Cardiac muscle cell (in vitro differentiated cells and primary cell): ENCODE data around the gene NKIRAS1. TPM values are rescaled to one million over a fixed set of nuclear protein-coding genes. Genes with fewer than 3 reads are reported as not detected.
"Not testable (repeated sequence)": the region's sequence is repeated elsewhere in the genome, so short reads cannot be mapped to it uniquely, and the experiment has no call there.

Source experiments
- DNase-seq, 2 donors: peaks; one replicate each; pipeline versions ENCODE4 v3.0.0 to v3.0.0-alpha.2; 2010 to 2017; ENCODE audit warnings: low read depth in 1 of 2, low spot score in 1 of 2
- H3K27ac ChIP-seq: fragments of 200-600 bp; sonication (generic); 2 replicates; pipeline ENCODE4 v1.5.1; 2016
- H3K27me3 ChIP-seq: fragments of 200-600 bp; sonication (generic); 2 replicates; pipeline ENCODE4 v1.6.0; 2016; ENCODE audit warnings: control low read depth
- H3K36me3 ChIP-seq: fragments of 200-600 bp; sonication (generic); 2 replicates; pipeline ENCODE4 v1.5.1; 2016; ENCODE audit warnings: control low read depth
- H3K4me1 ChIP-seq: fragments of 200-600 bp; sonication (generic); 2 replicates; pipeline ENCODE4 v1.8.1; 2017; ENCODE audit warnings: low read depth, mild to moderate bottlenecking, mixed run types
- H3K4me3 ChIP-seq: fragments of 200-600 bp; sonication (generic); 2 replicates; pipeline ENCODE4 v1.5.1; 2016; ENCODE audit warnings: mild to moderate bottlenecking
- H3K9me3 ChIP-seq: fragments of 200-600 bp; sonication (generic); 2 replicates; pipeline ENCODE4 v1.5.1; 2017; ENCODE audit warnings: low read depth, mild to moderate bottlenecking, control low read depth
- polyA plus RNA-seq: library from polyadenylated mRNA; unstranded; fragments of >200 nt; fragmentation: Nextera tagmentation; extraction: Ambion mirVana; gene quantifications from 2 replicates; pipeline ENCODE4 v1.2.1, GENCODE V29; 2016
- total RNA-seq: library from RNA; depleted of rRNA; stranded (reverse); fragments of >200 nt; gene quantifications from 2 replicates; pipeline ENCODE4 v1.2.3, GENCODE V29; 2016
- TF ChIP-seq, protein P1 (sequence below): IDR thresholded peaks from 2 replicates; pipeline ENCODE4 v1.5.1; 2012; ENCODE audit warnings: low read depth, mild to moderate bottlenecking, low read length

Gene NKIRAS1
- total and polyA plus RNA-seq, 2 experiments from 2014 or later = 20.2 to 28.0 TPM

DNA sequence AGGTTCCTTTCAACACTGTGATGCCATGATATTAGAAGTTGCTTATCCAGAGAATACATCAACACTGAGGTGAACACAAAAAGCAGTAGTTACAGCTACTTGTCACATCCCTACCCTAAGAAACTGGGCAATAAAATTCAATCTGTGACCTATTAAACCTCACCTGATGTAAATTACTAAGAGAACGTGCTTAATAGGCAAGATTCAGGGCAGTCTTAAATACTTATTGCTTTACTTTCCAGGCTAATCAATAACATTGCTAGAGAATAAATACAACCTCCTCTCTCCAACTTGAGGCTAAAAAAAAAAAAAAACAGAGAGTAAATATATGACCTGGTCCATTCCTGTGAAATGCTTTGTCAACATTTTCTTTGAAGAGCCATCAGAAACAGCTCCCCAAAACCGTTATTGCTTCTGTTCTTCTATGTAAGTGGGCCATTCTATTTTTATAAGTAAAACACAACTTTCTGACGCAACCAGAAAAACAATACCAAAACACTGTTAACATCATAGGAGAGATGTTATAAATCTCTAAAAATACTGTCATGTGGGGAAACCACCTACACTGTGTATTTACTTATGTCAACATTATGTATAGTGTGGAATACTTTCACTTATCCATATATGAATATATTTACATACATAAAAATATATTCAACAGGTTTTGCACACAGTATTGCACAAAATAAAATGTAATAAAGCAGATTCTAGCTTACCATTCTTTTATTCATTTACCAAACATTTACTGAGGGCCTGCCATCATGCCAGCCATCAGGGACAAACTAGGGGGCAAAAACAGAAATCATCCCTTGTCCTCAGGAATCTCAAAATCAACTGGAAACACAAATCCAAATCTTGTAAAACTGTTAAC is 2.7 kb downstream of the NKIRAS1 start:
- Histone ChIP-seq H3K27ac (no peak overlapping the region), H3K27me3 (no peaks in the 10 kb centered on the region), H3K9me3 (no peaks in the 10 kb centered on the region), H3K4me1 (peaks cover 10% of the 10 kb centered on the region), H3K36me3 (peaks cover 15% of the 10 kb centered on the region), H3K4me3 (no peak overlapping the region)
- DNase-seq = no peak
- TF ChIP-seq, protein P1, sequence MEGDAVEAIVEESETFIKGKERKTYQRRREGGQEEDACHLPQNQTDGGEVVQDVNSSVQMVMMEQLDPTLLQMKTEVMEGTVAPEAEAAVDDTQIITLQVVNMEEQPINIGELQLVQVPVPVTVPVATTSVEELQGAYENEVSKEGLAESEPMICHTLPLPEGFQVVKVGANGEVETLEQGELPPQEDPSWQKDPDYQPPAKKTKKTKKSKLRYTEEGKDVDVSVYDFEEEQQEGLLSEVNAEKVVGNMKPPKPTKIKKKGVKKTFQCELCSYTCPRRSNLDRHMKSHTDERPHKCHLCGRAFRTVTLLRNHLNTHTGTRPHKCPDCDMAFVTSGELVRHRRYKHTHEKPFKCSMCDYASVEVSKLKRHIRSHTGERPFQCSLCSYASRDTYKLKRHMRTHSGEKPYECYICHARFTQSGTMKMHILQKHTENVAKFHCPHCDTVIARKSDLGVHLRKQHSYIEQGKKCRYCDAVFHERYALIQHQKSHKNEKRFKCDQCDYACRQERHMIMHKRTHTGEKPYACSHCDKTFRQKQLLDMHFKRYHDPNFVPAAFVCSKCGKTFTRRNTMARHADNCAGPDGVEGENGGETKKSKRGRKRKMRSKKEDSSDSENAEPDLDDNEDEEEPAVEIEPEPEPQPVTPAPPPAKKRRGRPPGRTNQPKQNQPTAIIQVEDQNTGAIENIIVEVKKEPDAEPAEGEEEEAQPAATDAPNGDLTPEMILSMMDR = no peak

- TF ChIP-seq, protein P1 = no peak
- Histone ChIP-seq H3K4me1 (peaks cover 7% of the 10 kb centered on the region), H3K9me3 (no peaks in the 10 kb centered on the region), H3K36me3 (peaks cover 15% of the 10 kb centered on the region), H3K27ac (no peak overlapping the region), H3K4me3 (no peak overlapping the region), H3K27me3 (no peaks in the 10 kb centered on the region)
- no peak for DNase-seq
Observed at GRCh38 chr3:23913182-23913581, 3.6 kb downstream of the NKIRAS1 start.

DNA sequence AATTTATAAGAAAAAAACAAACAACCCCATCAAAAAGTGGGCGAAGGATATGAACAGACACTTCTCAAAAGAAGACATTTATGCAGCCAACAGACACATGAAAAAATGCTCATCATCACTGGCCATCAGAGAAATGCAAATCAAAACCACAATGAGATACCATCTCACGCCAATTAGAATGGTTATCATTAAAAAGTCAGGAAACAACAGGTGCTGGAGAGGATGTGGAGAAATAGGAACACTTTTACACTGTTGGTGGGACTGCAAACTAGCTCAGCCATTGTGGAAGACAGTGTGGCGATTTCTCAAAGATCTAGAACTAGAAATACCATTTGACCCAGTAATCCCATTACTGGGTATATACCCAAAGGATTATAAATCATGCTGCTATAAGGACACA is 4.5 kb downstream of the NKIRAS1 start:
- not testable (repeated sequence) for DNase-seq, H3K9me3 ChIP-seq, H3K4me1 ChIP-seq, H3K27me3 ChIP-seq, H3K27ac ChIP-seq, H3K4me3 ChIP-seq
- peaks cover 17% of the 10 kb centered on the region for H3K36me3 ChIP-seq

DNA sequence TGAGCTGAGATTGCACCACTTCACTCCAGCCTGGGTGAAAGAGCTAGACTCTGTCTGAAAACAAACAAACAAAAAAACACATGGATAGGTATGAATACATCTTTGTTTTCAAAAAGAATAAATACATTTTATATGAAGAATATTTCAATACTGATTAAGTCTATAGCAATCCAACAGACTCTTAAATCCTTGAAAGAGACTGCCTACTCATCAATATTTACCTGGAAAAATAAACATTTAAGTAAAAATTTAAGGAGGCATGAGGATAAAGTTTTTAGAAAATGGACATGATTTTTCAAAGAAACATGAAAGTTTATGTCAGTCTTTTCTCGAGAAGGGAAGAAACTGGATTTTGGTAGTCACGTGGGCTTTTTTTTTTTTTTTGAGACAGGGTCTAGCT is 5.4 kb downstream of the NKIRAS1 start:
- TF ChIP-seq, protein P1 = no peak
- Histone ChIP-seq H3K4me1 (peaks cover 7% of the 10 kb centered on the region), H3K36me3 (peaks cover 20% of the 10 kb centered on the region), H3K27ac (no peak overlapping the region), H3K27me3 (no peaks in the 10 kb centered on the region), H3K9me3 (no peaks in the 10 kb centered on the region), H3K4me3 (no peak overlapping the region)
- no peak for DNase-seq

GRCh38 chr3:23909341-23909740 is 7.4 kb downstream of the NKIRAS1 start:
- no peak for DNase-seq
- no peak overlapping the region for H3K27ac ChIP-seq
- H3K4me1 ChIP-seq = no peaks in the 10 kb centered on the region
- no peaks in the 10 kb centered on the region for H3K27me3 ChIP-seq
- peaks cover 20% of the 10 kb centered on the region for H3K36me3 ChIP-seq
- TF ChIP-seq, protein P1 = no peak
- no peaks in the 10 kb centered on the region for H3K9me3 ChIP-seq
- H3K4me3 ChIP-seq = no peak overlapping the region

DNA sequence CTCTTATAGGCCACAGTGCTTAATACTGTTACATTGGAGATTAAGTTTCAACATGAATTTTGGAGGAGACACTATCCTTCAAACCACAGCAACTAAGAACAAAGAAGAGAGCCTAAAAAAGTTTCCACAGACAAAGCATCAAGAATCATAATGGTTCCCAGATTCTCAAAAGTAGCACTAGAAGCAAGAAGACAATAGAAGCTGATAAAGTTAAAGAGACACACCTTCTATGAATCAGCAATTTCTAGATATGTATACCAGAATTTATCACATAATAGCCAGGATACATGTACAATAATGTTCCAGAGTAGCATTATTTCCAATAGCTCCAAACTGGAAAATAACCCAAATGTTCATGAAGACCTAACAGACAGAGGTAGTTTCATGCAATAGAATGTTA is 12.2 kb downstream of the NKIRAS1 start:
- H3K27ac ChIP-seq = no peak overlapping the region
- H3K4me1 ChIP-seq = no peaks in the 10 kb centered on the region
- TF ChIP-seq, protein P1 = no peak
- peaks cover 31% of the 10 kb centered on the region for H3K36me3 ChIP-seq
- H3K9me3 ChIP-seq = no peaks in the 10 kb centered on the region
- DNase-seq = no peak
- H3K27me3 ChIP-seq = no peaks in the 10 kb centered on the region
- H3K4me3 ChIP-seq = no peak overlapping the region
